ENCODE measurements around the gene MYH8. TPM values are rescaled to one million over a fixed set of nuclear protein-coding genes. Genes with fewer than 3 reads are reported as not detected.

The MYH8 gene
- total RNA-seq, 4 donors from 2014 or later: not detected

GRCh38 chr17:10398352-10398751 lies 23.4 kb downstream of the MYH8 start:
- Histone ChIP-seq H3K4me3 (no peak overlapping the region), H3K9me3 (no peaks in the 10 kb centered on the region), H3K27me3 (no peaks in the 10 kb centered on the region), H3K4me1 (peaks cover 0 to 3% (median 0%) of the 10 kb centered on the region in 4 donors), H3K36me3 (no peaks in the 10 kb centered on the region), H3K27ac (no peak overlapping the region)
- intact Hi-C loops (cut with DNase I; ENCODE audit: low total_unique reads): loop anchor here (5.0 kb wide), 2 partner anchors 1249 to 1506 kb away; no protein-coding TSS in a partner anchor
- WGBS, 2 donors (ENCODE audit: low coverage in 1 of 2): 87 to 88% methylated on average over 9 of the region's 9 CpGs
- no peak for DNase-seq
- in situ Hi-C loops (cut with MboI; ENCODE audit: low pct_ligation_motif_present in 1 of 4, low pct_unique_long_range_greater_than_20kb in 1 of 4, low sequenced_read_pairs in 3 of 4): no loop called here
- TF ChIP-seq EP300 (IDR thresholded peaks at IDR 0.05; ENCODE audit: low read depth) (no peak), POLR2AphosphoS5 (IDR thresholded peaks at IDR 0.05) (no peak), CTCF (IDR thresholded peaks at IDR 0.05) (no peak), POLR2A (IDR thresholded peaks at IDR 0.05) (no peak)

DNA sequence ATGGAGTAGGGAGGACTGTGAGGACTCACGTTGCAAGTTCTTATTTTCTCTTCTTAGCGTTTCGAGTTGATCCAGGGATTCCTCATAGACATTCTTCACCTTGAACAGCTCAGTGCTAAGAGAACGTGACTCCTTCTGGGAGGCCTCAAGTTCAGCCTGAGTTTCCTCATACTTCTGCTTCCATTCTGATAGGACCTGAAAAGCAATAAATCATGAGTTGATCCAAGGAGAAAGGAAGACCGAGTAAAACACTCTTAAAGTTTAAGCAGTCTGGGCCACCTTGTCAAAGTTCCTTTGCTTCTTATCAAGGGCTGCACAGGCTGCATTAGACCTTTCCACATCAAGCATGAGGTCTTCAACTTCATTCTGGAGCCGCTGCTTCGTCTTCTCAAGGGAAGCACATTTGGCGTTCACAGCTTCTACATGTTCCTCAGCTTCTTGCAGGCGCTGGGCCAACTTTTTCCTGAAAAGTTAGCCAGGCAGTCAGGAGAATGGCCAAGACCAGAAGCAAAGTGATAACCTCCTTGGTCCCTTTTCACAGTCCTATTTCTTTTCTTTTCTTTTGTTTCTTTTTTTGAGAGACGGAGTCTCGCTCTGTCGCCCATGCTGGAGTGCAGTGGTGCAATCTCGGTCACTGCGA lies 25.1 kb downstream of the MYH8 start:
- no peaks in the 10 kb centered on the region for H3K36me3 ChIP-seq
- intact Hi-C loops (cut with DNase I; ENCODE audit: low total_unique reads) (loop anchor here (5.0 kb wide), 2 partner anchors 1251 to 1504 kb away; no protein-coding TSS in a partner anchor), in situ Hi-C loops (cut with MboI; ENCODE audit: low pct_ligation_motif_present in 1 of 4, low pct_unique_long_range_greater_than_20kb in 1 of 4, low sequenced_read_pairs in 3 of 4) (no loop called here)
- no peaks in the 10 kb centered on the region for H3K4me1 ChIP-seq
- WGBS, 2 donors (ENCODE audit: low coverage in 1 of 2): 72 to 77% methylated on average over 14 of the region's 14 CpGs
- DNase-seq: no peak
- H3K27me3 ChIP-seq: no peaks in the 10 kb centered on the region
- TF ChIP-seq CTCF (IDR thresholded peaks at IDR 0.05) (no peak), EP300 (IDR thresholded peaks at IDR 0.05; ENCODE audit: low read depth) (no peak), POLR2A (IDR thresholded peaks at IDR 0.05) (no peak), POLR2AphosphoS5 (IDR thresholded peaks at IDR 0.05) (no peak)
- no peak overlapping the region for H3K27ac ChIP-seq
- H3K4me3 ChIP-seq: no peak overlapping the region
- H3K9me3 ChIP-seq: no peaks in the 10 kb centered on the region

GRCh38 chr17:10394201-10394887 lies 27.4 kb downstream of the MYH8 start:
- DNase-seq: no peak
- H3K9me3 ChIP-seq: no peaks in the 10 kb centered on the region
- no peak overlapping the region for H3K27ac ChIP-seq
- H3K27me3 ChIP-seq: no peaks in the 10 kb centered on the region
- H3K36me3 ChIP-seq: no peaks in the 10 kb centered on the region
- in situ Hi-C loops (cut with MboI; ENCODE audit: low pct_ligation_motif_present in 1 of 4, low pct_unique_long_range_greater_than_20kb in 1 of 4, low sequenced_read_pairs in 3 of 4): no loop called here
- no peak for TF ChIP-seq EP300 (IDR thresholded peaks at IDR 0.05; ENCODE audit: low read depth)
- no peak for TF ChIP-seq CTCF (IDR thresholded peaks at IDR 0.05)
- no peak for TF ChIP-seq POLR2A (IDR thresholded peaks at IDR 0.05)
- TF ChIP-seq POLR2AphosphoS5 (IDR thresholded peaks at IDR 0.05): no peak
- intact Hi-C loops (cut with DNase I; ENCODE audit: low total_unique reads): no loop called here
- no peaks in the 10 kb centered on the region for H3K4me1 ChIP-seq
- H3K4me3 ChIP-seq: no peak overlapping the region
- WGBS, 2 donors (ENCODE audit: low coverage in 1 of 2): 91% methylated on average over 3 to 6 of the region's 6 CpGs

DNA sequence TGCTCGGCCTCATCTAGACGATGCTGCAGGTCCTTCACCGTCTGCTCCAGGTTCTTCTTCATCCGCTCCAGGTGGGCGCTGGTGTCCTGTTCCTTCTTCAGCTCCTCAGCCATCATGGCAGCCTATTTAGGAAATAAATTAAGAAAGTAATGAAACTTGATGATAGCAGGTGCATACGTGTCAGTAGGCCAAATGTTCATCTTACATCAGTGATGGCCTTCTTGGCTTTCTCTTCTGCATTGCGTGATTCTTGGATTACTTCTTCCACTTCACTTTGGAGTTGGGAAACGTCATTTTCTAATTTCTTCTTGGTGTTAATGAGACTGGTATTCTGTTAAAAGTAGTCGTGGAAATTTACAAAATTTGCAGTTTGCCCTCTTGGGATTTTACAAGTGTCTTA lies 28.9 kb downstream of the MYH8 start:
- no peaks in the 10 kb centered on the region for H3K4me1 ChIP-seq
- H3K9me3 ChIP-seq: no peaks in the 10 kb centered on the region
- 81 to 87% methylated on average over 5 to 9 of the region's 9 CpGs for WGBS, 2 donors (ENCODE audit: low coverage in 1 of 2)
- no peaks in the 10 kb centered on the region for H3K27me3 ChIP-seq
- intact Hi-C loops (cut with DNase I; ENCODE audit: low total_unique reads) (no loop called here), in situ Hi-C loops (cut with MboI; ENCODE audit: low pct_ligation_motif_present in 1 of 4, low pct_unique_long_range_greater_than_20kb in 1 of 4, low sequenced_read_pairs in 3 of 4) (no loop called here)
- TF ChIP-seq CTCF (IDR thresholded peaks at IDR 0.05): no peak
- TF ChIP-seq EP300 (IDR thresholded peaks at IDR 0.05; ENCODE audit: low read depth): no peak
- no peak for TF ChIP-seq POLR2A (IDR thresholded peaks at IDR 0.05)
- no peak for TF ChIP-seq POLR2AphosphoS5 (IDR thresholded peaks at IDR 0.05)
- H3K36me3 ChIP-seq: no peaks in the 10 kb centered on the region
- DNase-seq: no peak
- H3K27ac ChIP-seq: no peak overlapping the region
- no peak overlapping the region for H3K4me3 ChIP-seq
